SK-N-SH (cell line): Measurements from ENCODE around the gene LDLR.

ENCODE experiments used
- ELF1 ChIP-seq: IDR thresholded peaks from 2 replicates; pipeline ENCODE4 v1.4.0; 2012
- EP300 ChIP-seq, 2 experiments: IDR thresholded peaks; 2 replicates each; pipeline versions ENCODE4 v1.4.0 to v1.6.1; 2012; ENCODE audit warnings: borderline replicate concordance in 1 of 2, low read depth in 1 of 2, low read length in 1 of 2
- MAX ChIP-seq: IDR thresholded peaks from 2 replicates; pipeline ENCODE4 v1.4.0; 2012; ENCODE audit warnings: low read depth
- RAD21 ChIP-seq: IDR thresholded peaks from 2 replicates; pipeline ENCODE4 v1.6.1; 2012; ENCODE audit warnings: mild to moderate bottlenecking, low read length
- RFX5 ChIP-seq: IDR thresholded peaks from 2 replicates; pipeline ENCODE4 v1.6.1; 2012; ENCODE audit warnings: mild to moderate bottlenecking, improper control_type of control experiment, low read length
- SIN3A ChIP-seq: IDR thresholded peaks from 2 replicates; pipeline ENCODE4 v1.6.1; 2012; ENCODE audit warnings: low read depth, mild to moderate bottlenecking, low read length, moderate library complexity, borderline replicate concordance
- TAF1 ChIP-seq: IDR thresholded peaks from 2 replicates; pipeline ENCODE4 v1.6.1; 2012; ENCODE audit warnings: low read depth, mild to moderate bottlenecking, low read length, moderate library complexity, borderline replicate concordance
- TCF12 ChIP-seq: IDR thresholded peaks from 2 replicates; pipeline ENCODE4 v1.4.0; 2012
- TF ChIP-seq, protein P1 (sequence below): fragments of 200-600 bp; sonication (generic); IDR thresholded peaks from 2 replicates; pipeline ENCODE4 v1.6.1; 2017; ENCODE audit warnings: antibody characterized with exemption, mild to moderate bottlenecking, moderate library complexity
- TF ChIP-seq, protein P2 (sequence below): IDR thresholded peaks from 2 replicates; pipeline ENCODE4 v1.4.0; 2012; ENCODE audit warnings: low read depth, borderline replicate concordance

- TF ChIP-seq TAF1 (no peak), TCF12 (no peak), RFX5 (no peak), EP300 (IDR thresholded peaks at IDR 0.05; ENCODE audit: borderline replicate concordance in 1 of 2, low read depth in 1 of 2, low read length in 1 of 2) (no peak), MAX (no peak), SIN3A (no peak), RAD21 (no peak), ELF1 (no peak)
- TF ChIP-seq, protein P1, sequence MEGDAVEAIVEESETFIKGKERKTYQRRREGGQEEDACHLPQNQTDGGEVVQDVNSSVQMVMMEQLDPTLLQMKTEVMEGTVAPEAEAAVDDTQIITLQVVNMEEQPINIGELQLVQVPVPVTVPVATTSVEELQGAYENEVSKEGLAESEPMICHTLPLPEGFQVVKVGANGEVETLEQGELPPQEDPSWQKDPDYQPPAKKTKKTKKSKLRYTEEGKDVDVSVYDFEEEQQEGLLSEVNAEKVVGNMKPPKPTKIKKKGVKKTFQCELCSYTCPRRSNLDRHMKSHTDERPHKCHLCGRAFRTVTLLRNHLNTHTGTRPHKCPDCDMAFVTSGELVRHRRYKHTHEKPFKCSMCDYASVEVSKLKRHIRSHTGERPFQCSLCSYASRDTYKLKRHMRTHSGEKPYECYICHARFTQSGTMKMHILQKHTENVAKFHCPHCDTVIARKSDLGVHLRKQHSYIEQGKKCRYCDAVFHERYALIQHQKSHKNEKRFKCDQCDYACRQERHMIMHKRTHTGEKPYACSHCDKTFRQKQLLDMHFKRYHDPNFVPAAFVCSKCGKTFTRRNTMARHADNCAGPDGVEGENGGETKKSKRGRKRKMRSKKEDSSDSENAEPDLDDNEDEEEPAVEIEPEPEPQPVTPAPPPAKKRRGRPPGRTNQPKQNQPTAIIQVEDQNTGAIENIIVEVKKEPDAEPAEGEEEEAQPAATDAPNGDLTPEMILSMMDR: no peak
- TF ChIP-seq, protein P2, sequence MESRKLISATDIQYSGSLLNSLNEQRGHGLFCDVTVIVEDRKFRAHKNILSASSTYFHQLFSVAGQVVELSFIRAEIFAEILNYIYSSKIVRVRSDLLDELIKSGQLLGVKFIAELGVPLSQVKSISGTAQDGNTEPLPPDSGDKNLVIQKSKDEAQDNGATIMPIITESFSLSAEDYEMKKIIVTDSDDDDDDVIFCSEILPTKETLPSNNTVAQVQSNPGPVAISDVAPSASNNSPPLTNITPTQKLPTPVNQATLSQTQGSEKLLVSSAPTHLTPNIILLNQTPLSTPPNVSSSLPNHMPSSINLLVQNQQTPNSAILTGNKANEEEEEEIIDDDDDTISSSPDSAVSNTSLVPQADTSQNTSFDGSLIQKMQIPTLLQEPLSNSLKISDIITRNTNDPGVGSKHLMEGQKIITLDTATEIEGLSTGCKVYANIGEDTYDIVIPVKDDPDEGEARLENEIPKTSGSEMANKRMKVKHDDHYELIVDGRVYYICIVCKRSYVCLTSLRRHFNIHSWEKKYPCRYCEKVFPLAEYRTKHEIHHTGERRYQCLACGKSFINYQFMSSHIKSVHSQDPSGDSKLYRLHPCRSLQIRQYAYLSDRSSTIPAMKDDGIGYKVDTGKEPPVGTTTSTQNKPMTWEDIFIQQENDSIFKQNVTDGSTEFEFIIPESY: no peak
Observed at GRCh38 chr19:11131471-11131870, 42.2 kb downstream of the LDLR start.
